Vagina (tissue), 2 donors: ENCODE data around the gene GNAO1.

Experiments used
- CTCF ChIP-seq, 3 experiments: fragments of 450-650 bp in 2 of 3; fragments of 200-600 bp in 1 of 3; sonication (generic) in 1 of 3; IDR thresholded peaks; one replicate each; pipeline ENCODE4 v1.5.1; 2017 to 2019; ENCODE audit warnings: antibody characterized with exemption in 3 of 3, mild to moderate bottlenecking in 2 of 3, moderate library complexity in 2 of 3
- POLR2A ChIP-seq, 2 donors: fragments of 450-650 bp; IDR thresholded peaks; one replicate each; pipeline ENCODE4 v1.6.1; 2017; ENCODE audit warnings: antibody characterized with exemption in 2 of 2, mild to moderate bottlenecking in 2 of 2, moderate library complexity in 2 of 2
- POLR2AphosphoS5 ChIP-seq, 2 donors: sonication (generic); formaldehyde crosslinking; IDR thresholded peaks; one replicate each; pipeline ENCODE4 v1.9.0; 2017; ENCODE audit warnings: antibody characterized with exemption in 2 of 2, mild to moderate bottlenecking in 2 of 2, low read depth in 1 of 2; ENCODE audit not compliant: insufficient read depth in 1 of 2

- no peak for TF ChIP-seq CTCF (IDR thresholded peaks at IDR 0.05)
- no peak for TF ChIP-seq POLR2A (IDR thresholded peaks at IDR 0.05)
- no peak for TF ChIP-seq POLR2AphosphoS5 (IDR thresholded peaks at IDR 0.05; ENCODE audit: insufficient read depth in 1 of 2, low read depth in 1 of 2)
Observed at GRCh38 chr16:56278196-56278855, 87.0 kb downstream of the GNAO1 start.
